GM12892 (cell line): ENCODE results near the gene ERBB4.

Experiments
- POLR2A ChIP-seq: IDR thresholded peaks from 2 replicates; pipeline ENCODE4 v1.6.1; 2011; ENCODE audit warnings: low read depth, low read length, control low read depth
- POLR2AphosphoS5 ChIP-seq: IDR thresholded peaks from 2 replicates; pipeline ENCODE4 v1.6.1; 2011; ENCODE audit warnings: low read depth, low read length, control low read depth
- TAF1 ChIP-seq: IDR thresholded peaks from 2 replicates; pipeline ENCODE4 v1.6.1; 2011; ENCODE audit warnings: low read depth, mild to moderate bottlenecking, control low read depth, low read length, borderline replicate concordance

GRCh38 chr2:211347328-211347727 lies 1191.3 kb downstream of the ERBB4 start:
- no peak for TF ChIP-seq POLR2AphosphoS5
- no peak for TF ChIP-seq POLR2A
- TF ChIP-seq TAF1, result no peak
